Thyroid gland (tissue), 4 donors: ENCODE data around the gene NENF.

Experiments used
- CTCF ChIP-seq, 6 experiments: fragments of 200-600 bp in 3 of 6; fragments of 450-650 bp in 3 of 6; sonication (generic) in 3 of 6; IDR thresholded peaks; one replicate each; pipeline ENCODE4 v1.5.1; 2016 to 2019; ENCODE audit warnings: antibody characterized with exemption in 6 of 6, mild to moderate bottlenecking in 2 of 6, inconsistent platforms in 1 of 6, moderate library complexity in 1 of 6
- POLR2A ChIP-seq, 2 donors: fragments of 450-650 bp; IDR thresholded peaks; one replicate each; pipeline ENCODE4 v1.6.1; 2017; ENCODE audit warnings: antibody characterized with exemption in 2 of 2, mild to moderate bottlenecking in 2 of 2, moderate library complexity in 1 of 2

- TF ChIP-seq CTCF (IDR thresholded peaks at IDR 0.05): no peak
- TF ChIP-seq POLR2A (IDR thresholded peaks at IDR 0.05): no peak
Observed at GRCh38 chr1:212453156-212453857, 20.6 kb downstream of the NENF start.
